COLO668 (cell line): ENCODE measurements around the gene PCDHGC3.

ENCODE experiments used
- DNase-seq: peaks from one replicate; lab custom pipeline; 2025; ENCODE audit not compliant: unreplicated experiment; lab: John Stamatoyannopoulos, UW

Gene PCDHGC3

DNA sequence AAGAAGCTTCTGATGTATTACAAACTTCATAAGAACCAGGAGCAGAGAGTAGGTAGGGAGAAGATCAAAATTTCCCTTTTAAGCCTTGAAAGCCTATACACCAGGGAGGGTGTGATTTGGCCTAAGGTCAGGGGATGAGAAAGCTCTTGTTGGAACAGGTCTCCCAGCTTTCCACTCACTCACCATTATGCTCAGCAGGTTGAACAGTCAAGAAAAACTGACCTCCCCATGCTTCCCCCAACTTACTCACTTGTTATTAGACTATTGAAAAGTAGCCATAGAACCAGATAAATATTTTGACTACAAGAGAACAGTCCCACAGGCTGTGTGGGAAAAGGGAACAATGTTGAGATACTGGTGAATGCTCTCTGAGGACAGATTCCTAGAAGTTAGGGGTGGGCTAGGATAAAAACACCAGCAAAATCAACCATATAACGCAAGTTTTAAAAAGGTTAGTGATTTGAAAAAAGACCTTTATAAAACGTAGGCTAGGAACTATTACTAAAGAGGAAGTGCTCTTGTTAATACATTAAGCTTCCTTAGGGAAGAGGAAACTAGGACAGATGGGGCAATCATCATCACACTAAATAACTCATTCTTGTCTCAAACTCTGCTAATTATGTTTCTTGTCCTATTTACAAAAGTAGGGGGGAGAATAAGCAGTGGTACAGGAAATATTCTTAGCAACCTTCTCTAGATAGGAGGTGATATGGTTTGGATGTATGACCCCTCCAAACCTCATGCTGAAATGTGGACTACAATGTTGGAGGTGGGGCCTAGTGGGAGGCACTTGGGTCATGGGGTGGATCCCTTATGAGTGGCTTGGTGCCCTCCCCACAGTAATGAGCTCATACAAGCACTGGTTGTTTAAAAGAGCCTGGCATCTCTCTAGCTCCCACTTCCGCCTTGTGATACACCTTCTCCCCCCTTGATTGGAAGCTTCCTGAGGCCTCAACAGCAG is 44.1 kb downstream of the PCDHGC3 start:
- DNase-seq: no peak

DNA sequence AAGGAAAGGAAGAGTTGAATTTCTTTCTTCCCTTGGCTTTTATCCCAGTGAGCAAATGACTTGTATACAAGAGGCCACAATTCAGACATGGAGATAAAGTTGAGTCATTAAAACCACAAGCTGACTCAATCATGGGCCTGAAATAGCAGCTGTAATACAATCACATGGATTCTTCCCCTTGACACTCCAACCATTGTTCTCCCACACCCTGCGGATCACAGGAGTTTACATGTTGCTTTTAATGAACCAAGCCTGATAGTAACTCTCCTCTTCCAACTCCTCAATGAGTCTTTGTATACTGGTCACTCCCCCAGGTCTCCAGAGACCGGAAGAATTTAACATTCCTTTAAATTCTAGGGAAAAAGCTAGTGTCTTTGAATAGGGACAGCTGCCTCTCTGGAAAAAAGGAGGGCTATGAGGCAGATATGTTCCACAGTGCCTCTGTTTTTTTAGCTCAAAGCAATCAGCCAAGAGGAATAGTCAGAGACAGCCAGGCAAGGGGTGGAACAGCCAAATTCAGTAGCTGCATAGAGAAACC is 45.5 kb downstream of the PCDHGC3 start:
- peak; percentile 3 for DNase-seq

DNA sequence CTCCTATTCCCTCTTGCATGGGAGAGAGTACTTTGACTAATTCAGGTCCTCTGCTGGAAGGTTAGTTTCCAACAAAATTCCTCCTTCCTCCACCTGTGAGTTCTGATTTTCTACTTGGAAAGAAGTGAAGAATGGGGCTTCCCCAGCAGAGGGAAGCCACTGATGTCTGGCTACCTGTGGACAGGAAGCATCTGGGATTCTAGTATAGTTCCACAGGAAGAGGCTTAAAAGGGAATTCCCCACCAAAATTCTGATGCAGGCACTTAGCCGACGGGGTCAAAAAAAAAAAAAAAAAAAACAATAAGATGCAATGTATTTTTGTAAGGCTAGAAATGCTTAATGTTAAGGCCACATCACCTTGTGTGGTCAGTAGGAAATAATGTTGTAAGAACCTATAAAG is 46.5 kb downstream of the PCDHGC3 start:
- no peak for DNase-seq

DNA sequence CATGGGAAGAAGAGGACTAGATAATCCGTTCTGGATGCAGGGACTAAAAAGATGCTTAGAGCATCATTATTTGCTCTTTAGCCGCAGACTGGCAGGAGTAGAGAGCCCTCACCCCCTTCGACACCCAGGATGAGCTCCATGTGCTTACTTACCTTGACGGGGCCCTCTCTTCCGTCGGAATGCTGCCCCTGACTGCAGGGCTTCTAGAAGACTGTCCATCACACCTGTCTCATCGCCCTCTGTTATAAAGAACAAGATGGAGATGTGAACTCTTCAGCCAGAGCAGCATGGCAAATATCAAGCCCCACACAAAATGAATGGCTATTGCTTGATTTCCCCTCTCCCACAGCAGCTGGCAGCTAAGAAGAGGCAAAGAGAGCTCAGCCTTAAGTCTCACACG is 48.2 kb downstream of the PCDHGC3 start:
- DNase-seq: no peak

DNA sequence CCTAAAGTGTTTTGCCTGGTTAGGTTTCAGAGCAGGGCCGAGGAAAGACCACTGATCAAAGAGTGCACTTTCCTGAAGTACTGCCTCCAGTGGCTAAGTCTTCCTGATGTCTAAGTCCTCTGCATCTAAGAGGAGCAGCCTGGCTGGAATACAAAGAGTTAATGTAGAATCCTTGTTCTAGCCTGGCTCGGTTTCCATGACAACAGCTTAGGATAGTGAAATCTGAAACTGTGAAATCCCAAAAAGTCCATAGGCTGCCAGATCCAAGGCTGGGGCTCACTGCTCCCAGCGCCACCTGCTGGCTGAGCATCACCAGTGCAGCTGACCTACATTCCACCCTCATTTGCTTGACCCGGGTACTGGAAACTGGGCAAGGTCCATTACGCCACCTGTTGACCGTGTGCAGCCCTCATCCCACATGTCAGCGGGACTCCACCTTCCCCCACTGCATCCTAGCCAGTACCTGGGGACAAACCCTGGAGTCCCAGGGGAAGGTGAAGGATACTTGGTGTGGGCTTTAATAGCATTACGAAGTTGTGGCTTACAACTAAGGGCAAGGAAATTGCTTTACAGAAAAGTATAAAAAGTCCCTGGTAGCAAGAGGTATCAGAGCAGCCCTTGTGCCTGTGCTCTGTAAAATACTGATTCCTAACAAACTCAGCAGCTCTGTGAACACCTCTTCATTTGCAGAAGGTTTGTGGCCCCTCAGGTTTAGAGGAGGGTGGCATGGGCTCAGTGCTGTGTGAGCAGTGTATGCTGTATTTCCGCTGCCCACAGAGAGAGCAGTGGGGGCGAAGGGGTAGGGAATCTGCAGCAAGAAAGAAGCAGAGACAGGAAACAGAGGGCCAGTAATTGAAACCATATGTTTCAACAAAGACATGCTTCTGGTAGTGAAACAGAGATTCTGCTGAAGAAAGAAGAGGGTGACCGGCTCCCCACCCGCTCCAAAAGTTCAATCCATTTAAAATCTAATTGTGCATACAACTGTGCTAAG is 49.1 kb downstream of the PCDHGC3 start:
- peak; percentile 64 for DNase-seq

DNA sequence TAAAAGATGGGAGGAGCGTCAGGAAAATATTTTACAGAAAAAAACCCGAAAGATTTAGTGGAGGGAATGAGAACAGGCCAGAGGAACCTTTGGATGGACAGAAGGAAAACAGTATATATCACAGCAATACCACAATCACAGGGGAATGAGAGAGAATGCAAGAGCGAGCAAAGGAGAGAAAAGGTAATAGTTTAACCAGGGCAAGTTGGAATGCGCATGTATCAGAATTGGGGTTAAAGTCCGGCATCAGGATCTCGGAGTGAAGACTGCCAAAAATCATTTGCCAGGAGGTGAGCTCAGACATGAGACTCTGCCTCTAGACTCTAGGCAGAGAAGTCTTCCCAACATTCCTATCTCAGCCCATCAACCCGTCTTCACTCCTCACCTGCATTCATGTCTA is 49.9 kb downstream of the PCDHGC3 start:
- no peak for DNase-seq

DNA sequence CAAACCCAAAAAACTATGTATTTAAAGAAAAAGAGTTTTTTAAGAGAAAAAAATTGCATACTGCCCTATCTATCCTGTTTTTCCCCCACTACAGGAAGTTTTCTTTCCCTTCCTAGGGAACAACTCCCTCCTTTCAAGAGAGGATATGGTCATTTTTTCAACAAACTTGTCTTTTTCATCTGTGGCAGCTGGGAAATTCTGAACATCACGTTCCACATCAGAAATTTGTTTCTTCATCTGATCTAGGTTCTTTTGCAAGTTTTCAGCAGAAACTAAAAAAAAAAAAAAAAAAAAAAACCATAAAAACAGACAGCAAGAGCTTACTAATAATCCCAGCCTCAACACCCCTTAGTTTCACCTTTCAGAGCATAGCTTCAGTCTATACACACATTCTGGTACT is 51.7 kb downstream of the PCDHGC3 start:
- DNase-seq: no peak
